Spleen (tissue), 7 donors: ENCODE results near the gene TGFA.

Experiments
- CTCF ChIP-seq, 11 experiments: fragments of 200-600 bp in 7 of 11; fragments of 450-650 bp in 4 of 11; sonication (generic) in 4 of 11; IDR thresholded peaks in 8 of 11; conservative IDR thresholded peaks in 3 of 11; 1 replicate in 7 of 11; 2 replicates in 4 of 11; pipeline versions ENCODE4 v1.4.0 to v1.8.0; 2016 to 2021; ENCODE audit warnings: antibody characterized with exemption in 11 of 11, inconsistent platforms in 4 of 11, mild to moderate bottlenecking in 1 of 11
- POLR2A ChIP-seq, 3 donors: fragments of 450-650 bp; IDR thresholded peaks; one replicate each; pipeline ENCODE4 v1.5.1; 2017; ENCODE audit warnings: antibody characterized with exemption in 3 of 3, mild to moderate bottlenecking in 1 of 3
- POLR2AphosphoS5 ChIP-seq, 3 donors: sonication (generic); formaldehyde crosslinking; IDR thresholded peaks; one replicate each; pipeline ENCODE4 v1.5.1; 2017; ENCODE audit warnings: antibody characterized with exemption in 3 of 3
- donor health status: DM: no; HTN: no; CAD: no; lungs with moderate emphysema.
- donor health status: DM: no; HTN: no; CAD: no.
- donor health status: DM: no; HTN: no; CAD: no.

- TF ChIP-seq POLR2A (IDR thresholded peaks at IDR 0.05) (no peak), CTCF (IDR thresholded peaks at IDR 0.05 in 8 of 11, conservative IDR thresholded peaks at IDR 0.05 in 3 of 11) (no peak), POLR2AphosphoS5 (IDR thresholded peaks at IDR 0.05) (peak in 2 of 3 donors; percentile 10 to 70)
These were observed 82.5 kb downstream of the TGFA start for GRCh38 chr2:70471129-70471528.
